WTC11 (cell line): ENCODE measurements around the gene CCDC24. TPM values are rescaled to one million over a fixed set of nuclear protein-coding genes. Genes with fewer than 3 reads are reported as not detected.
A peak's percentile ranks its signal among the peaks of the same experiment; 100 is the strongest.

Experiments used
- ATF1 ChIP-seq: sonication (generic); formaldehyde crosslinking; IDR thresholded peaks from 2 replicates; pipeline ENCODE4 v1.8.1; 2023; ENCODE audit warnings: mild to moderate bottlenecking, moderate library complexity, missing genetic modification reagents
- ELF4 ChIP-seq: sonication (generic); formaldehyde crosslinking; IDR thresholded peaks from 2 replicates; pipeline ENCODE4 v1.8.1; 2022; ENCODE audit warnings: low read depth, mild to moderate bottlenecking, moderate library complexity, missing genetic modification reagents
- GTF2I ChIP-seq: fragments of 250-450 bp; sonication (Bioruptor Pico); conservative IDR thresholded peaks from 2 replicates; pipeline ENCODE4 v1.4.0; 2021; ENCODE audit warnings: mild to moderate bottlenecking
- JUN ChIP-seq: sonication (generic); formaldehyde crosslinking; IDR thresholded peaks from 2 replicates; pipeline ENCODE4 v1.8.0; 2023; ENCODE audit warnings: mild to moderate bottlenecking, missing genetic modification reagents
- MYBL2 ChIP-seq: sonication (generic); formaldehyde crosslinking; IDR thresholded peaks from 2 replicates; pipeline ENCODE4 v1.8.1; 2023; ENCODE audit warnings: mild to moderate bottlenecking, moderate library complexity, missing genetic modification reagents
- NFYB ChIP-seq: sonication (generic); formaldehyde crosslinking; conservative IDR thresholded peaks from 2 replicates; pipeline ENCODE4 v1.8.0; 2022; ENCODE audit warnings: low read depth, missing genetic modification reagents
- RORB ChIP-seq: fragments of 250-450 bp; sonication (Bioruptor Pico); IDR thresholded peaks from 2 replicates; pipeline ENCODE4 v1.9.0; 2021; ENCODE audit warnings: mild to moderate bottlenecking
- SMAD3 ChIP-seq: sonication (generic); formaldehyde crosslinking; IDR thresholded peaks from 2 replicates; pipeline ENCODE4 v1.8.0; 2022; ENCODE audit warnings: missing genetic modification reagents, mild to moderate bottlenecking, borderline replicate concordance
- SOX15 ChIP-seq: fragments of 250-450 bp; sonication (Bioruptor Pico); IDR thresholded peaks from 2 replicates; pipeline ENCODE4 v1.9.0; 2021; ENCODE audit warnings: mild to moderate bottlenecking
- TCF7 ChIP-seq: sonication (generic); formaldehyde crosslinking; IDR thresholded peaks from 2 replicates; pipeline ENCODE4 v1.8.0; 2022; ENCODE audit warnings: mild to moderate bottlenecking, low read depth, missing genetic modification reagents, moderate library complexity
- TP53 ChIP-seq: sonication (generic); formaldehyde crosslinking; IDR thresholded peaks from 2 replicates; pipeline ENCODE4 v1.8.1; 2023; ENCODE audit warnings: mild to moderate bottlenecking, missing genetic modification reagents
- ZBTB21 ChIP-seq: sonication (generic); formaldehyde crosslinking; IDR thresholded peaks from 2 replicates; pipeline ENCODE4 v1.8.1; 2023; ENCODE audit warnings: mild to moderate bottlenecking, missing genetic modification reagents, borderline replicate concordance
- ZNF416 ChIP-seq: fragments of 250-450 bp; sonication (Bioruptor Pico); IDR thresholded peaks from 2 replicates; pipeline ENCODE4 v1.9.0; 2021; ENCODE audit warnings: mild to moderate bottlenecking, inconsistent platforms
- ZNF423 ChIP-seq: fragments of 250-450 bp; sonication (Bioruptor Pico); IDR thresholded peaks from 2 replicates; pipeline ENCODE4 v2.1.2; 2022; ENCODE audit warnings: mild to moderate bottlenecking, moderate library complexity
- total RNA-seq: library from RNA; stranded (reverse); gene quantifications from 3 replicates; pipeline ENCODE4 v1.2.3, GENCODE V29; 2021
- TF ChIP-seq, protein P1 (sequence below): sonication (generic); formaldehyde crosslinking; IDR thresholded peaks from 2 replicates; pipeline ENCODE4 v1.8.1; 2023; ENCODE audit warnings: mild to moderate bottlenecking, missing genetic modification reagents, borderline replicate concordance
- TF ChIP-seq, protein P2 (sequence below): sonication (generic); formaldehyde crosslinking; IDR thresholded peaks from 2 replicates; pipeline ENCODE4 v1.8.0; 2022; ENCODE audit warnings: mild to moderate bottlenecking, missing genetic modification reagents
- TF ChIP-seq, protein P3 (sequence below): sonication (generic); formaldehyde crosslinking; IDR thresholded peaks from 2 replicates; pipeline ENCODE4 v1.8.1; 2023; ENCODE audit warnings: mild to moderate bottlenecking, moderate library complexity, missing genetic modification reagents
- TF ChIP-seq, protein P4 (sequence below): sonication (generic); formaldehyde crosslinking; IDR thresholded peaks from 2 replicates; pipeline ENCODE4 v1.8.0; 2023; ENCODE audit warnings: missing genetic modification reagents
- TF ChIP-seq, protein P5 (sequence below): fragments of 250-450 bp; sonication (Bioruptor Pico); IDR thresholded peaks from 2 replicates; pipeline ENCODE4 v2.1.2; 2022; ENCODE audit warnings: mild to moderate bottlenecking, moderate library complexity
- TF ChIP-seq, protein P6 (sequence below): sonication (generic); formaldehyde crosslinking; IDR thresholded peaks from 2 replicates; pipeline ENCODE4 v1.8.1; 2023; ENCODE audit warnings: mild to moderate bottlenecking, missing genetic modification reagents, moderate library complexity
- TF ChIP-seq, protein P7 (sequence below): fragments of 200-600 bp; IDR thresholded peaks from 2 replicates; pipeline ENCODE4 v1.8.0; 2022; ENCODE audit warnings: antibody characterized with exemption
- TF ChIP-seq, protein P8 (sequence below): sonication (generic); formaldehyde crosslinking; IDR thresholded peaks from 2 replicates; pipeline ENCODE4 v1.8.0; 2022; ENCODE audit warnings: mild to moderate bottlenecking, missing genetic modification reagents
- TF ChIP-seq, protein P9 (sequence below): sonication (generic); formaldehyde crosslinking; IDR thresholded peaks from 2 replicates; pipeline ENCODE4 v1.8.1; 2022; ENCODE audit warnings: mild to moderate bottlenecking, missing genetic modification reagents, moderate library complexity, borderline replicate concordance

The CCDC24 gene
- total RNA-seq, 1 experiment from 2014 or later = 12.1 TPM

DNA sequence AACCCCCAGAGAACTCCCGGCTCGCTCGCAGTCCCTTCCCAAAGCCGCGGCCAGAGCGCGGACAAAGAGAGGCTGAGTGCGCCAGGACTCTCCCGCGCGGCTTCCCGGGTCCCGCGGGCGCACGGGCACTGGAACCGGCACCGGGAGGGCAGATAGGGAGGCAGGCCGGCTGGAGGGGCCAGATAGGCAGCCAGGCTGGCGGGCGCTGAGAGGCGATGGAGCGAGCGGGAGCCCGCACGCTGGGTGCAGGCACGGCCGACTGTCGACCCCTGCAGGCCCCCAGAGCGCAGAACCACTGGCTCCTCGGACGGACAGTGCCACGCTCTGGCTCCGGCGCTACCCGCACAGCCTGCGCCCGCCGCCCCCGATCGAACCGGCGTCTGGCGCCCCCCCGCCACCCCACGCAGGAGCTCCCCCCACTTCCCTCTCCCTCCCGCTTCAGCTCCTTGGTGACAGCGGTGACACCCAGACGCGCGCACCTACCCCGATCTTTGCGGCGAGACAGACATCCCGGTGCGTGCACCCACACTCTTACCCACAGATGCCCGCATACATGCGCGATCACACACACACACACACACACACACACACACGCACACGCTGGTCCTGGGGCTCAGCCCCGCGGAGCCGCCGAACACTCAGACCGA lies 39.3 kb downstream of the CCDC24 start (continued):
- TF ChIP-seq, protein P1, sequence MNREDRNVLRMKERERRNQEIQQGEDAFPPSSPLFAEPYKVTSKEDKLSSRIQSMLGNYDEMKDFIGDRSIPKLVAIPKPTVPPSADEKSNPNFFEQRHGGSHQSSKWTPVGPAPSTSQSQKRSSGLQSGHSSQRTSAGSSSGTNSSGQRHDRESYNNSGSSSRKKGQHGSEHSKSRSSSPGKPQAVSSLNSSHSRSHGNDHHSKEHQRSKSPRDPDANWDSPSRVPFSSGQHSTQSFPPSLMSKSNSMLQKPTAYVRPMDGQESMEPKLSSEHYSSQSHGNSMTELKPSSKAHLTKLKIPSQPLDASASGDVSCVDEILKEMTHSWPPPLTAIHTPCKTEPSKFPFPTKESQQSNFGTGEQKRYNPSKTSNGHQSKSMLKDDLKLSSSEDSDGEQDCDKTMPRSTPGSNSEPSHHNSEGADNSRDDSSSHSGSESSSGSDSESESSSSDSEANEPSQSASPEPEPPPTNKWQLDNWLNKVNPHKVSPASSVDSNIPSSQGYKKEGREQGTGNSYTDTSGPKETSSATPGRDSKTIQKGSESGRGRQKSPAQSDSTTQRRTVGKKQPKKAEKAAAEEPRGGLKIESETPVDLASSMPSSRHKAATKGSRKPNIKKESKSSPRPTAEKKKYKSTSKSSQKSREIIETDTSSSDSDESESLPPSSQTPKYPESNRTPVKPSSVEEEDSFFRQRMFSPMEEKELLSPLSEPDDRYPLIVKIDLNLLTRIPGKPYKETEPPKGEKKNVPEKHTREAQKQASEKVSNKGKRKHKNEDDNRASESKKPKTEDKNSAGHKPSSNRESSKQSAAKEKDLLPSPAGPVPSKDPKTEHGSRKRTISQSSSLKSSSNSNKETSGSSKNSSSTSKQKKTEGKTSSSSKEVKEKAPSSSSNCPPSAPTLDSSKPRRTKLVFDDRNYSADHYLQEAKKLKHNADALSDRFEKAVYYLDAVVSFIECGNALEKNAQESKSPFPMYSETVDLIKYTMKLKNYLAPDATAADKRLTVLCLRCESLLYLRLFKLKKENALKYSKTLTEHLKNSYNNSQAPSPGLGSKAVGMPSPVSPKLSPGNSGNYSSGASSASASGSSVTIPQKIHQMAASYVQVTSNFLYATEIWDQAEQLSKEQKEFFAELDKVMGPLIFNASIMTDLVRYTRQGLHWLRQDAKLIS = no peak
- TF ChIP-seq, protein P2, sequence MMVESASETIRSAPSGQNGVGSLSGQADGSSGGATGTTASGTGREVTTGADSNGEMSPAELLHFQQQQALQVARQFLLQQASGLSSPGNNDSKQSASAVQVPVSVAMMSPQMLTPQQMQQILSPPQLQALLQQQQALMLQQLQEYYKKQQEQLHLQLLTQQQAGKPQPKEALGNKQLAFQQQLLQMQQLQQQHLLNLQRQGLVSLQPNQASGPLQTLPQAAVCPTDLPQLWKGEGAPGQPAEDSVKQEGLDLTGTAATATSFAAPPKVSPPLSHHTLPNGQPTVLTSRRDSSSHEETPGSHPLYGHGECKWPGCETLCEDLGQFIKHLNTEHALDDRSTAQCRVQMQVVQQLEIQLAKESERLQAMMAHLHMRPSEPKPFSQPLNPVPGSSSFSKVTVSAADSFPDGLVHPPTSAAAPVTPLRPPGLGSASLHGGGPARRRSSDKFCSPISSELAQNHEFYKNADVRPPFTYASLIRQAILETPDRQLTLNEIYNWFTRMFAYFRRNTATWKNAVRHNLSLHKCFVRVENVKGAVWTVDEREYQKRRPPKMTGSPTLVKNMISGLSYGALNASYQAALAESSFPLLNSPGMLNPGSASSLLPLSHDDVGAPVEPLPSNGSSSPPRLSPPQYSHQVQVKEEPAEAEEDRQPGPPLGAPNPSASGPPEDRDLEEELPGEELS = 0 out of 2 replicates have a peak, but pooled peaks have one; percentile 21
- no peak for TF ChIP-seq ZNF423 (CRISPR knock-in tag)
- TF ChIP-seq, protein P3, sequence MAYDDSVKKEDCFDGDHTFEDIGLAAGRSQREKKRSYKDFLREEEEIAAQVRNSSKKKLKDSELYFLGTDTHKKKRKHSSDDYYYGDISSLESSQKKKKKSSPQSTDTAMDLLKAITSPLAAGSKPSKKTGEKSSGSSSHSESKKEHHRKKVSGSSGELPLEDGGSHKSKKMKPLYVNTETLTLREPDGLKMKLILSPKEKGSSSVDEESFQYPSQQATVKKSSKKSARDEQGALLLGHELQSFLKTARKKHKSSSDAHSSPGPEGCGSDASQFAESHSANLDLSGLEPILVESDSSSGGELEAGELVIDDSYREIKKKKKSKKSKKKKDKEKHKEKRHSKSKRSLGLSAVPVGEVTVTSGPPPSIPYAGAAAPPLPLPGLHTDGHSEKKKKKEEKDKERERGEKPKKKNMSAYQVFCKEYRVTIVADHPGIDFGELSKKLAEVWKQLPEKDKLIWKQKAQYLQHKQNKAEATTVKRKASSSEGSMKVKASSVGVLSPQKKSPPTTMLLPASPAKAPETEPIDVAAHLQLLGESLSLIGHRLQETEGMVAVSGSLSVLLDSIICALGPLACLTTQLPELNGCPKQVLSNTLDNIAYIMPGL = peak; percentile 77; the same call in 1 of the 2 replicates
- no peak for TF ChIP-seq SOX15 (CRISPR knock-in tag)
- TF ChIP-seq, protein P4, sequence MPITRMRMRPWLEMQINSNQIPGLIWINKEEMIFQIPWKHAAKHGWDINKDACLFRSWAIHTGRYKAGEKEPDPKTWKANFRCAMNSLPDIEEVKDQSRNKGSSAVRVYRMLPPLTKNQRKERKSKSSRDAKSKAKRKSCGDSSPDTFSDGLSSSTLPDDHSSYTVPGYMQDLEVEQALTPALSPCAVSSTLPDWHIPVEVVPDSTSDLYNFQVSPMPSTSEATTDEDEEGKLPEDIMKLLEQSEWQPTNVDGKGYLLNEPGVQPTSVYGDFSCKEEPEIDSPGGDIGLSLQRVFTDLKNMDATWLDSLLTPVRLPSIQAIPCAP = no peak
- TF ChIP-seq, protein P5, sequence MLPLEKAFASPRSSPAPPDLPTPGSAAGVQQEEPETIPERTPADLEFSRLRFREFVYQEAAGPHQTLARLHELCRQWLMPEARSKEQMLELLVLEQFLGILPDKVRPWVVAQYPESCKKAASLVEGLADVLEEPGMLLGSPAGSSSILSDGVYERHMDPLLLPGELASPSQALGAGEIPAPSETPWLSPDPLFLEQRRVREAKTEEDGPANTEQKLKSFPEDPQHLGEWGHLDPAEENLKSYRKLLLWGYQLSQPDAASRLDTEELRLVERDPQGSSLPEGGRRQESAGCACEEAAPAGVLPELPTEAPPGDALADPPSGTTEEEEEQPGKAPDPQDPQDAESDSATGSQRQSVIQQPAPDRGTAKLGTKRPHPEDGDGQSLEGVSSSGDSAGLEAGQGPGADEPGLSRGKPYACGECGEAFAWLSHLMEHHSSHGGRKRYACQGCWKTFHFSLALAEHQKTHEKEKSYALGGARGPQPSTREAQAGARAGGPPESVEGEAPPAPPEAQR (CRISPR knock-in tag) = no peak
- TF ChIP-seq, protein P6, sequence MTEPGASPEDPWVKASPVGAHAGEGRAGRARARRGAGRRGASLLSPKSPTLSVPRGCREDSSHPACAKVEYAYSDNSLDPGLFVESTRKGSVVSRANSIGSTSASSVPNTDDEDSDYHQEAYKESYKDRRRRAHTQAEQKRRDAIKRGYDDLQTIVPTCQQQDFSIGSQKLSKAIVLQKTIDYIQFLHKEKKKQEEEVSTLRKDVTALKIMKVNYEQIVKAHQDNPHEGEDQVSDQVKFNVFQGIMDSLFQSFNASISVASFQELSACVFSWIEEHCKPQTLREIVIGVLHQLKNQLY (CRISPR knock-in tag) = no peak
- no peak for TF ChIP-seq JUN (CRISPR knock-in tag)
- no peak for TF ChIP-seq ELF4 (CRISPR knock-in tag)
- TF ChIP-seq, protein P7, sequence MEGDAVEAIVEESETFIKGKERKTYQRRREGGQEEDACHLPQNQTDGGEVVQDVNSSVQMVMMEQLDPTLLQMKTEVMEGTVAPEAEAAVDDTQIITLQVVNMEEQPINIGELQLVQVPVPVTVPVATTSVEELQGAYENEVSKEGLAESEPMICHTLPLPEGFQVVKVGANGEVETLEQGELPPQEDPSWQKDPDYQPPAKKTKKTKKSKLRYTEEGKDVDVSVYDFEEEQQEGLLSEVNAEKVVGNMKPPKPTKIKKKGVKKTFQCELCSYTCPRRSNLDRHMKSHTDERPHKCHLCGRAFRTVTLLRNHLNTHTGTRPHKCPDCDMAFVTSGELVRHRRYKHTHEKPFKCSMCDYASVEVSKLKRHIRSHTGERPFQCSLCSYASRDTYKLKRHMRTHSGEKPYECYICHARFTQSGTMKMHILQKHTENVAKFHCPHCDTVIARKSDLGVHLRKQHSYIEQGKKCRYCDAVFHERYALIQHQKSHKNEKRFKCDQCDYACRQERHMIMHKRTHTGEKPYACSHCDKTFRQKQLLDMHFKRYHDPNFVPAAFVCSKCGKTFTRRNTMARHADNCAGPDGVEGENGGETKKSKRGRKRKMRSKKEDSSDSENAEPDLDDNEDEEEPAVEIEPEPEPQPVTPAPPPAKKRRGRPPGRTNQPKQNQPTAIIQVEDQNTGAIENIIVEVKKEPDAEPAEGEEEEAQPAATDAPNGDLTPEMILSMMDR = no peak
- TF ChIP-seq ZBTB21 (CRISPR knock-in tag) = no peak
- TF ChIP-seq MYBL2 = no peak
- no peak for TF ChIP-seq TCF7 (CRISPR knock-in tag)
- TF ChIP-seq, protein P8, sequence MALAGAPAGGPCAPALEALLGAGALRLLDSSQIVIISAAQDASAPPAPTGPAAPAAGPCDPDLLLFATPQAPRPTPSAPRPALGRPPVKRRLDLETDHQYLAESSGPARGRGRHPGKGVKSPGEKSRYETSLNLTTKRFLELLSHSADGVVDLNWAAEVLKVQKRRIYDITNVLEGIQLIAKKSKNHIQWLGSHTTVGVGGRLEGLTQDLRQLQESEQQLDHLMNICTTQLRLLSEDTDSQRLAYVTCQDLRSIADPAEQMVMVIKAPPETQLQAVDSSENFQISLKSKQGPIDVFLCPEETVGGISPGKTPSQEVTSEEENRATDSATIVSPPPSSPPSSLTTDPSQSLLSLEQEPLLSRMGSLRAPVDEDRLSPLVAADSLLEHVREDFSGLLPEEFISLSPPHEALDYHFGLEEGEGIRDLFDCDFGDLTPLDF (CRISPR knock-in tag) = no peak
- TF ChIP-seq GTF2I (CRISPR knock-in tag) = no peak
- no peak for TF ChIP-seq ATF1
- TF ChIP-seq, protein P9, sequence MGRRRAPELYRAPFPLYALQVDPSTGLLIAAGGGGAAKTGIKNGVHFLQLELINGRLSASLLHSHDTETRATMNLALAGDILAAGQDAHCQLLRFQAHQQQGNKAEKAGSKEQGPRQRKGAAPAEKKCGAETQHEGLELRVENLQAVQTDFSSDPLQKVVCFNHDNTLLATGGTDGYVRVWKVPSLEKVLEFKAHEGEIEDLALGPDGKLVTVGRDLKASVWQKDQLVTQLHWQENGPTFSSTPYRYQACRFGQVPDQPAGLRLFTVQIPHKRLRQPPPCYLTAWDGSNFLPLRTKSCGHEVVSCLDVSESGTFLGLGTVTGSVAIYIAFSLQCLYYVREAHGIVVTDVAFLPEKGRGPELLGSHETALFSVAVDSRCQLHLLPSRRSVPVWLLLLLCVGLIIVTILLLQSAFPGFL (CRISPR knock-in tag) = no peak
- TF ChIP-seq TP53 (CRISPR knock-in tag) = no peak
- no peak for TF ChIP-seq SMAD3
- no peak for TF ChIP-seq NFYB
- no peak for TF ChIP-seq RORB (CRISPR knock-in tag)
- TF ChIP-seq ZNF416 (CRISPR knock-in tag) = 0 out of 2 replicates have a peak, but pooled peaks have one; percentile 63
